NCI-H526 (cell line): ENCODE data around the gene CARF.
A peak's percentile ranks its signal among the peaks of the same experiment; 100 is the strongest.
"Not testable (repeated sequence)": the region's sequence is repeated elsewhere in the genome, so short reads cannot be mapped to it uniquely, and the experiment has no call there.

Experiments
- DNase-seq, 2 experiments: peaks; one replicate each; lab custom pipeline; 2025; lab: John Stamatoyannopoulos, UW

CARF gene

GRCh38 chr2:202911512-202912341 lies at the start of gene CARF, which contains the start of gene WDR12:
TSS of gene CARF (plus strand) at chr2:202912275. CDS start at chr2:202941903, 29,628 bp downstream.
TSS of gene WDR12 (minus strand) at chr2:202911673. CDS start at chr2:202911476, 197 bp downstream.
- peak; percentile 96 to 97 for DNase-seq

GRCh38 chr2:202870431-202871299 lies 41.4 kb upstream of the CARF start:
- DNase-seq, result peak; percentile 94 to 96

GRCh38 chr2:202871300-202872141 lies 40.6 kb upstream of the CARF start, which contains the start of gene ICA1L:
TSS of gene ICA1L (minus strand) at chr2:202871766. CDS start at chr2:202829009, 42,757 bp downstream.
- peak; percentile 67 to 91 for DNase-seq

GRCh38 chr2:202877699-202878098 lies 34.4 kb upstream of the CARF start:
- no peak for DNase-seq

GRCh38 chr2:202881570-202881969 lies 30.5 kb upstream of the CARF start:
- DNase-seq, result no peak

GRCh38 chr2:202883987-202884675 lies 27.9 kb upstream of the CARF start:
- no peak for DNase-seq

- DNase-seq, result no peak
Measured at GRCh38 chr2:202885190-202885589, 26.9 kb upstream of the CARF start.

- DNase-seq, result not testable (repeated sequence)
Measured at GRCh38 chr2:202905507-202905906, 6.6 kb upstream of the CARF start.

GRCh38 chr2:202908186-202908585 lies 3.9 kb upstream of the CARF start:
- no peak for DNase-seq

GRCh38 chr2:202909394-202910192 lies 2.5 kb upstream of the CARF start:
- DNase-seq, result no peak

GRCh38 chr2:202910250-202910649 lies 1.8 kb upstream of the CARF start:
- not testable (repeated sequence) for DNase-seq

- no peak for DNase-seq
Measured at GRCh38 chr2:202910698-202911097, 1.4 kb upstream of the CARF start.

- DNase-seq, result no peak
Measured at GRCh38 chr2:202911203-202911511, 918 bp upstream of the CARF start.

GRCh38 chr2:202912342-202913201 lies 497 bp downstream of the CARF start:
- DNase-seq, result not testable (repeated sequence)

- DNase-seq, result no peak
Measured at GRCh38 chr2:202918860-202919259, 6.8 kb downstream of the CARF start.

- no peak for DNase-seq
Measured at GRCh38 chr2:202932425-202933138, 20.5 kb downstream of the CARF start.

GRCh38 chr2:202933139-202933510 lies 21.1 kb downstream of the CARF start:
- DNase-seq, result no peak

GRCh38 chr2:202933958-202934357 lies 21.9 kb downstream of the CARF start:
- DNase-seq, result no peak

GRCh38 chr2:202934456-202934855 lies 22.4 kb downstream of the CARF start:
- DNase-seq, result no peak
